Ascending aorta (tissue), 2 donors: ENCODE results near the gene PRUNE2. TPM values are rescaled to one million over a fixed set of nuclear protein-coding genes. Genes with fewer than 3 reads are reported as not detected.

Experiments used
- DNase-seq, 2 donors: peaks; one replicate each; pipeline ENCODE4 v3.0.0-alpha.2; 2019; ENCODE audit warnings: low spot score in 2 of 2
- H3K27ac ChIP-seq, 2 donors: fragments of 200-600 bp; sonication (generic); one replicate each; pipeline ENCODE4 v1.5.1; 2016 to 2017; ENCODE audit warnings: mild to moderate bottlenecking in 1 of 2
- H3K27me3 ChIP-seq: fragments of 200-600 bp; sonication (generic); one replicate; pipeline ENCODE4 v1.5.1; 2017
- H3K36me3 ChIP-seq, 2 donors: fragments of 200-600 bp; sonication (generic); one replicate each; pipeline ENCODE4 v1.5.1; 2016
- H3K4me1 ChIP-seq, 2 donors: fragments of 200-600 bp; sonication (generic); one replicate each; pipeline ENCODE4 v1.5.1; 2016 to 2017; ENCODE audit warnings: mild to moderate bottlenecking in 1 of 2
- H3K4me3 ChIP-seq, 2 donors: fragments of 200-600 bp; sonication (generic); one replicate each; pipeline ENCODE4 v1.5.1; 2016 to 2017; ENCODE audit warnings: mild to moderate bottlenecking in 1 of 2
- H3K9me3 ChIP-seq, 2 donors: fragments of 200-600 bp; sonication (generic); one replicate each; pipeline ENCODE4 v1.5.1; 2016
- CTCF ChIP-seq, 3 experiments: fragments of 200-600 bp in 2 of 3; fragments of 450-650 bp in 1 of 3; sonication (generic) in 2 of 3; IDR thresholded peaks; one replicate each; pipeline ENCODE4 v1.5.1; 2016 to 2019; ENCODE audit warnings: antibody characterized with exemption in 3 of 3, mild to moderate bottlenecking in 1 of 3, moderate library complexity in 1 of 3
- intact Hi-C: fragments of 100-400 bp; cut with DNase I; formaldehyde crosslinking; loops from one replicate; pipeline ENCODE4 v1.15.1; 2023
- total RNA-seq: library from RNA; depleted of rRNA; stranded (reverse); fragments of >200 nt; gene quantifications from one replicate; pipeline ENCODE4 v1.1.0, GENCODE V29; 2016

PRUNE2 gene
- total RNA-seq, 1 donor from 2014 or later: 200 TPM

- H3K27ac ChIP-seq: no peak overlapping the region
- no peak overlapping the region for H3K4me3 ChIP-seq
Observed at GRCh38 chr9:76638001-76638400, 267.9 kb downstream of the PRUNE2 start.

GRCh38 chr9:76637416-76637815 is 268.5 kb downstream of the PRUNE2 start:
- DNase-seq: no peak
- Histone ChIP-seq H3K27ac (no peak overlapping the region), H3K4me3 (no peak overlapping the region), H3K9me3 (no peaks in the 10 kb centered on the region), H3K27me3 (no peaks in the 10 kb centered on the region), H3K4me1 (peaks cover 0 to 3% of the 10 kb centered on the region in 2 donors), H3K36me3 (peaks cover 47 to 84% of the 10 kb centered on the region in 2 donors)
- TF ChIP-seq CTCF (IDR thresholded peaks at IDR 0.05): no peak
- intact Hi-C loops: no loop called here

More at GRCh38 chr9:76638001-76638400, 267.9 kb downstream of the PRUNE2 start:
- intact Hi-C loops: no loop called here
- no peak for TF ChIP-seq CTCF (IDR thresholded peaks at IDR 0.05)
- Histone ChIP-seq H3K27me3 (no peaks in the 10 kb centered on the region), H3K36me3 (peaks cover 45 to 84% of the 10 kb centered on the region in 2 donors), H3K9me3 (no peaks in the 10 kb centered on the region), H3K4me1 (peaks cover 2 to 3% of the 10 kb centered on the region in 2 donors)
- DNase-seq: no peak

GRCh38 chr9:76634356-76635054 is 271.4 kb downstream of the PRUNE2 start:
- Histone ChIP-seq H3K9me3 (no peaks in the 10 kb centered on the region), H3K27me3 (no peaks in the 10 kb centered on the region), H3K36me3 (peaks cover 60 to 85% of the 10 kb centered on the region in 2 donors), H3K27ac (no peak overlapping the region), H3K4me1 (peaks cover 0 to 3% of the 10 kb centered on the region in 2 donors), H3K4me3 (no peak overlapping the region)
- intact Hi-C loops: no loop called here
- no peak for DNase-seq
- TF ChIP-seq CTCF (IDR thresholded peaks at IDR 0.05): no peak

GRCh38 chr9:76630916-76631315 is 275.0 kb downstream of the PRUNE2 start:
- no peak overlapping the region for H3K27ac ChIP-seq
- peaks cover 0 to 3% of the 10 kb centered on the region in 2 donors for H3K4me1 ChIP-seq
- peaks cover 57 to 86% of the 10 kb centered on the region in 2 donors for H3K36me3 ChIP-seq
- TF ChIP-seq CTCF (IDR thresholded peaks at IDR 0.05): no peak
- H3K27me3 ChIP-seq: no peaks in the 10 kb centered on the region
- DNase-seq: no peak
- H3K9me3 ChIP-seq: no peaks in the 10 kb centered on the region
- no peak overlapping the region for H3K4me3 ChIP-seq
- intact Hi-C loops: no loop called here

- H3K9me3 ChIP-seq: no peaks in the 10 kb centered on the region
- no peaks in the 10 kb centered on the region for H3K4me1 ChIP-seq
- no peak overlapping the region for H3K4me3 ChIP-seq
- no peaks in the 10 kb centered on the region for H3K27me3 ChIP-seq
- H3K27ac ChIP-seq: no peak overlapping the region
- intact Hi-C loops: no loop called here
- peaks cover 52 to 79% of the 10 kb centered on the region in 2 donors for H3K36me3 ChIP-seq
- no peak for TF ChIP-seq CTCF (IDR thresholded peaks at IDR 0.05)
- DNase-seq: no peak
Observed at GRCh38 chr9:76629205-76629990, 276.5 kb downstream of the PRUNE2 start.
